Thoracic aorta (tissue), 2 donors: ENCODE results near the gene LCP1. TPM values are rescaled to one million over a fixed set of nuclear protein-coding genes. Genes with fewer than 3 reads are reported as not detected.

Source experiments
- ATAC-seq: fragments of 150-250 bp; one replicate; pipeline ENCODE4 v1.8.0; 2017; ENCODE audit warnings: low read depth; ENCODE audit not compliant: insufficient number of reproducible peaks, low FRiP score
- DNase-seq: peaks from one replicate; pipeline ENCODE4 v3.0.0-alpha.2; 2020; ENCODE audit warnings: low spot score
- H3K27ac ChIP-seq, 2 donors: fragments of 200-600 bp; sonication (generic); 1 replicate in 1 of 2; 2 replicates in 1 of 2; pipeline ENCODE4 v1.5.1; 2016; ENCODE audit warnings: mild to moderate bottlenecking in 2 of 2, moderate library complexity in 2 of 2
- H3K27me3 ChIP-seq: fragments of 200-600 bp; sonication (generic); replicated peaks from 2 replicates; pipeline ENCODE4 v1.6.0; 2016; ENCODE audit warnings: mild to moderate bottlenecking; ENCODE audit not compliant: insufficient read depth
- H3K36me3 ChIP-seq: fragments of 200-600 bp; sonication (generic); one replicate; pipeline ENCODE4 v1.5.1; 2016
- H3K4me1 ChIP-seq, 2 donors: fragments of 200-600 bp; sonication (generic); 1 replicate in 1 of 2; 2 replicates in 1 of 2; pipeline versions ENCODE4 v1.5.1 to v1.6.0; 2016; ENCODE audit warnings: low read depth in 2 of 2, mild to moderate bottlenecking in 1 of 2; ENCODE audit not compliant: control insufficient read depth in 1 of 2
- H3K4me3 ChIP-seq: fragments of 200-600 bp; sonication (generic); 2 replicates; pipeline ENCODE4 v1.5.1; 2016; ENCODE audit warnings: mild to moderate bottlenecking
- H3K9me3 ChIP-seq: fragments of 200-600 bp; sonication (generic); 2 replicates; pipeline ENCODE4 v1.5.1; 2016
- total RNA-seq, 2 donors: library from RNA; depleted of rRNA; stranded (reverse); fragments of >200 nt; gene quantifications; one replicate each; pipeline versions ENCODE4 v1.1.0 to v1.2.3, GENCODE V29; 2016
- TF ChIP-seq, protein P1 (sequence below): fragments of 200-600 bp; sonication (generic); IDR thresholded peaks from one replicate; pipeline ENCODE4 v1.5.1; 2019; ENCODE audit warnings: antibody characterized with exemption

Gene LCP1
- total RNA-seq, 2 donors from 2014 or later, result 61.7 to 66.3 TPM

DNA sequence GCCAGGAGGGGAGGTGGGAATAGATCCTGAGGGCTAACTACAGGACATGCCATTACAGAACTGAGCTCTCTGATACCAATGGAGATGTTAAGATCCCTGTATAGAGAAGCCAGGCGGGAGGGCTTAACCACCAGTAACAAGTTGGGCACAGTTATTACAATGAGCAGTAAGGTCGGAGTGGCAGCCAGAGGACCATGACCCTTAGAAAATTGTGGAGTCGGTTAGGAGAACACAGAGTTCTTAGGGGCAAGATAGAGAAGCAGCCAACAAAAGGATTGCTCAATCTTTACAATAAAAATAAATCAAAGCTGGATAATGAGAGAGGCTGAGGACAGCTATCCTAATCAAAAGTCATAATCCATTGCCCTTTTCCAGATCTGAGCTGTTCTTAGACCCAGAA lies 87.5 kb downstream of the LCP1 start:
- Histone ChIP-seq H3K36me3 (no peaks in the 10 kb centered on the region), H3K4me3 (no peak overlapping the region), H3K27me3 (no peaks in the 10 kb centered on the region), H3K9me3 (no peaks in the 10 kb centered on the region), H3K27ac (no peak overlapping the region), H3K4me1 (no peaks in the 10 kb centered on the region)
- DNase-seq, result no peak
- TF ChIP-seq, protein P1, sequence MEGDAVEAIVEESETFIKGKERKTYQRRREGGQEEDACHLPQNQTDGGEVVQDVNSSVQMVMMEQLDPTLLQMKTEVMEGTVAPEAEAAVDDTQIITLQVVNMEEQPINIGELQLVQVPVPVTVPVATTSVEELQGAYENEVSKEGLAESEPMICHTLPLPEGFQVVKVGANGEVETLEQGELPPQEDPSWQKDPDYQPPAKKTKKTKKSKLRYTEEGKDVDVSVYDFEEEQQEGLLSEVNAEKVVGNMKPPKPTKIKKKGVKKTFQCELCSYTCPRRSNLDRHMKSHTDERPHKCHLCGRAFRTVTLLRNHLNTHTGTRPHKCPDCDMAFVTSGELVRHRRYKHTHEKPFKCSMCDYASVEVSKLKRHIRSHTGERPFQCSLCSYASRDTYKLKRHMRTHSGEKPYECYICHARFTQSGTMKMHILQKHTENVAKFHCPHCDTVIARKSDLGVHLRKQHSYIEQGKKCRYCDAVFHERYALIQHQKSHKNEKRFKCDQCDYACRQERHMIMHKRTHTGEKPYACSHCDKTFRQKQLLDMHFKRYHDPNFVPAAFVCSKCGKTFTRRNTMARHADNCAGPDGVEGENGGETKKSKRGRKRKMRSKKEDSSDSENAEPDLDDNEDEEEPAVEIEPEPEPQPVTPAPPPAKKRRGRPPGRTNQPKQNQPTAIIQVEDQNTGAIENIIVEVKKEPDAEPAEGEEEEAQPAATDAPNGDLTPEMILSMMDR, result no peak
- ATAC-seq, result no peak

- no peak for ATAC-seq
- TF ChIP-seq, protein P1, result no peak
Measured at GRCh38 chr13:46088821-46089562, 93.0 kb downstream of the LCP1 start.

GRCh38 chr13:46087481-46087880 lies 94.5 kb downstream of the LCP1 start:
- no peak overlapping the region for H3K27ac ChIP-seq
- no peak for ATAC-seq
- DNase-seq, result no peak
- no peaks in the 10 kb centered on the region for H3K36me3 ChIP-seq
- no peaks in the 10 kb centered on the region for H3K4me1 ChIP-seq
- TF ChIP-seq, protein P1, result no peak
- no peaks in the 10 kb centered on the region for H3K27me3 ChIP-seq
- H3K9me3 ChIP-seq, result no peaks in the 10 kb centered on the region
- H3K4me3 ChIP-seq, result no peak overlapping the region

More at GRCh38 chr13:46088821-46089562, 93.0 kb downstream of the LCP1 start:
- H3K4me1 ChIP-seq, result no peaks in the 10 kb centered on the region
- H3K27ac ChIP-seq, result no peak overlapping the region
- H3K36me3 ChIP-seq, result no peaks in the 10 kb centered on the region
- H3K27me3 ChIP-seq, result no peaks in the 10 kb centered on the region
- no peak overlapping the region for H3K4me3 ChIP-seq
- H3K9me3 ChIP-seq, result no peaks in the 10 kb centered on the region
- DNase-seq, result no peak

GRCh38 chr13:46086985-46087384 lies 95.0 kb downstream of the LCP1 start:
- TF ChIP-seq, protein P1, result no peak
- Histone ChIP-seq H3K27ac (no peak overlapping the region), H3K4me3 (no peak overlapping the region), H3K27me3 (no peaks in the 10 kb centered on the region), H3K4me1 (no peaks in the 10 kb centered on the region), H3K9me3 (no peaks in the 10 kb centered on the region), H3K36me3 (no peaks in the 10 kb centered on the region)
- DNase-seq (no peak), ATAC-seq (no peak)

DNA sequence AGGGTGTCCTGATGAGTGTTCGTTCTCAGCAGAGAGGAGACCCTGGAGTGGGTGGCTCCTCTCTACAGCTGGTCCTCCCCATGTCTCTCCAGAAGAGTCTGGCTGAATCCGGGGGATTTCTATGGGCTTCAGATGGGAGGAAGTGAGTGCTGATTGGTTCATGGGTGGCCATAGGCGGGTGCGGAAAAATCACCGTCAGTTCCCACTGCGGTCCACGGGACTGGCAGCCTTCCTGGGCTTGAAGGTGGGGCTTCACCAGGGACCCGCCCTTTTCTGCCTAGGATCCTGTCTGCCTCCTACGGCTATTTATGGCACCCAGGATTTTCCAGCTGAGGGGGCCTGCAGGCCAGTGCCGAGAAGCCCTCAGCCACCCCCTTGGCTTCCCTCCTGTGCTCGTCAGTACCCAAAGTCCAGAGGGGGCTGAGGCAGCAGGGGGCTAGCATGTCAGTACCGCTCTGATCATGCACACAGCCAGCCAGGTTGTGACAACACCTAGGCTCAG lies 95.5 kb downstream of the LCP1 start:
- H3K36me3 ChIP-seq, result no peaks in the 10 kb centered on the region
- no peak overlapping the region for H3K27ac ChIP-seq
- TF ChIP-seq, protein P1, result no peak
- DNase-seq (no peak), ATAC-seq (no peak)
- H3K4me3 ChIP-seq, result no peak overlapping the region
- H3K27me3 ChIP-seq, result no peaks in the 10 kb centered on the region
- H3K9me3 ChIP-seq, result no peaks in the 10 kb centered on the region
- H3K4me1 ChIP-seq, result no peaks in the 10 kb centered on the region
